H9 (cell line): ENCODE measurements around the gene ARG1. TPM values are rescaled to one million over a fixed set of nuclear protein-coding genes. Genes with fewer than 3 reads are reported as not detected.

ENCODE experiments used
- DNase-seq: peaks from one replicate; pipeline ENCODE4 v3.0.0-alpha.2; 2017
- H2AFZ ChIP-seq: one replicate; pipeline ENCODE4 v1.6.1; 2013; ENCODE audit warnings: mild to moderate bottlenecking, low read length, control low read depth, moderate library complexity
- H2AK5ac ChIP-seq: 2 replicates; pipeline ENCODE4 v1.6.1; 2013; ENCODE audit warnings: low read length, control low read depth, mixed read lengths; ENCODE audit not compliant: insufficient read length
- H2BK120ac ChIP-seq: one replicate; pipeline ENCODE4 v1.6.1; 2013; ENCODE audit warnings: low read depth, mild to moderate bottlenecking, low read length, control low read depth, inconsistent platforms; ENCODE audit not compliant: poor library complexity, severe bottlenecking
- H2BK12ac ChIP-seq: 2 replicates; pipeline ENCODE4 v1.6.1; 2013; ENCODE audit warnings: low read length, control low read depth, mixed read lengths, low read depth; ENCODE audit not compliant: insufficient read length
- H2BK15ac ChIP-seq: 2 replicates; pipeline ENCODE4 v1.6.1; 2013; ENCODE audit warnings: low read depth, low read length, control low read depth
- H2BK20ac ChIP-seq: one replicate; pipeline ENCODE4 v1.6.1; 2013; ENCODE audit warnings: low read depth, mild to moderate bottlenecking, low read length, control low read depth, inconsistent platforms; ENCODE audit not compliant: poor library complexity, severe bottlenecking
- H2BK5ac ChIP-seq: 2 replicates; pipeline ENCODE4 v1.6.1; 2013; ENCODE audit warnings: low read length, control low read depth, mixed read lengths; ENCODE audit not compliant: insufficient read length
- H3K14ac ChIP-seq: 2 replicates; pipeline ENCODE4 v1.6.1; 2013; ENCODE audit warnings: low read length, control low read depth; ENCODE audit not compliant: insufficient read depth
- H3K18ac ChIP-seq: 2 replicates; pipeline ENCODE4 v1.6.1; 2013; ENCODE audit warnings: low read depth, mild to moderate bottlenecking, mixed read lengths, low read length, control low read depth; ENCODE audit not compliant: insufficient read length
- H3K23ac ChIP-seq: 2 replicates; pipeline ENCODE4 v1.6.1; 2013; ENCODE audit warnings: low read length, control low read depth, mixed read lengths, low read depth; ENCODE audit not compliant: insufficient read length
- H3K23me2 ChIP-seq: 2 replicates; pipeline ENCODE4 v1.6.1; 2013; ENCODE audit warnings: low read depth, mild to moderate bottlenecking, mixed read lengths, low read length, control low read depth; ENCODE audit not compliant: insufficient read length, poor library complexity, severe bottlenecking
- H3K27ac ChIP-seq: 2 replicates; pipeline ENCODE4 v1.5.1; 2013; ENCODE audit warnings: low read length, control low read depth, mixed read lengths, low read depth; ENCODE audit not compliant: insufficient read length
- H3K27me3 ChIP-seq: 2 replicates; pipeline ENCODE4 v1.6.1; 2013; ENCODE audit warnings: low read length, control low read depth, inconsistent platforms; ENCODE audit not compliant: insufficient read depth
- H3K4ac ChIP-seq: 2 replicates; pipeline ENCODE4 v1.6.1; 2013; ENCODE audit warnings: low read depth, mild to moderate bottlenecking, control low read depth, inconsistent platforms, low read length, moderate library complexity
- H3K4me1 ChIP-seq: 2 replicates; pipeline ENCODE4 v1.6.1; 2013; ENCODE audit warnings: low read length, control low read depth, inconsistent platforms; ENCODE audit not compliant: insufficient read depth
- H3K4me2 ChIP-seq: 2 replicates; pipeline ENCODE4 v1.6.1; 2013; ENCODE audit warnings: low read length, control low read depth, mixed read lengths; ENCODE audit not compliant: insufficient read length, insufficient read depth
- H3K56ac ChIP-seq: 2 replicates; pipeline ENCODE4 v1.6.1; 2013; ENCODE audit warnings: low read depth, mild to moderate bottlenecking, mixed read lengths, low read length, control low read depth; ENCODE audit not compliant: insufficient read length
- H3K79me1 ChIP-seq: 2 replicates; pipeline ENCODE4 v1.6.1; 2013; ENCODE audit warnings: low read depth, mild to moderate bottlenecking, moderate library complexity, low read length, control low read depth, inconsistent platforms; ENCODE audit not compliant: insufficient read depth, poor library complexity, severe bottlenecking
- H3K79me2 ChIP-seq: 2 replicates; pipeline ENCODE4 v1.6.1; 2013; ENCODE audit warnings: low read length, control low read depth, inconsistent platforms; ENCODE audit not compliant: insufficient read depth
- H3K9ac ChIP-seq: 2 replicates; pipeline ENCODE4 v1.6.1; 2013; ENCODE audit warnings: low read length, control low read depth, mixed read lengths; ENCODE audit not compliant: insufficient read length; ENCODE audit errors: extremely low read depth
- H3K9me3 ChIP-seq: one replicate; pipeline ENCODE4 v1.6.1; 2013; ENCODE audit warnings: low read depth, low read length, inconsistent platforms; ENCODE audit not compliant: control insufficient read depth
- H3T11ph ChIP-seq: one replicate; pipeline ENCODE4 v1.6.1; 2013; ENCODE audit warnings: mild to moderate bottlenecking, low read length, control low read depth, inconsistent platforms
- H4K20me1 ChIP-seq: one replicate; pipeline ENCODE4 v1.6.1; 2013; ENCODE audit not compliant: control insufficient read depth, insufficient read length, insufficient read depth
- H4K5ac ChIP-seq: 2 replicates; pipeline ENCODE4 v1.6.1; 2013; ENCODE audit warnings: low read depth, mild to moderate bottlenecking, mixed read lengths, low read length, control low read depth; ENCODE audit not compliant: insufficient read length
- H4K8ac ChIP-seq: replicated peaks from 2 replicates; pipeline ENCODE4 v1.6.1; 2013; ENCODE audit warnings: low read length, control low read depth, mixed read lengths, low read depth; ENCODE audit not compliant: insufficient read length
- H4K91ac ChIP-seq: 2 replicates; pipeline ENCODE4 v1.6.1; 2013; ENCODE audit warnings: low read depth, mild to moderate bottlenecking, moderate library complexity, mixed read lengths, low read length, control low read depth; ENCODE audit not compliant: insufficient read length
- H3K27ac Mint-ChIP-seq, 3 experiments: 2 replicates in 2 of 3; 3 replicates in 1 of 3; pipeline ENCODE4 v1.8.0; 2020 to 2021; ENCODE audit warnings: mixed read lengths in 3 of 3, mild to moderate bottlenecking in 1 of 3, moderate library complexity in 1 of 3
- H3K27me3 Mint-ChIP-seq: 2 replicates; pipeline ENCODE4 v1.8.0; 2021; ENCODE audit warnings: low read depth, mild to moderate bottlenecking, moderate library complexity, mixed read lengths
- H3K36me3 Mint-ChIP-seq, 3 experiments: 2 replicates in 2 of 3; 3 replicates in 1 of 3; pipeline ENCODE4 v1.8.0; 2020 to 2021; ENCODE audit warnings: low read depth in 3 of 3, mixed read lengths in 3 of 3; ENCODE audit not compliant: insufficient read depth in 1 of 3
- H3K4me1 Mint-ChIP-seq, 2 experiments: 2 replicates each; pipeline ENCODE4 v1.8.0; 2020; ENCODE audit warnings: mixed read lengths in 2 of 2
- H3K4me3 Mint-ChIP-seq, 2 experiments: 2 replicates in 1 of 2; 3 replicates in 1 of 2; pipeline ENCODE4 v1.8.0; 2020 to 2021; ENCODE audit warnings: mild to moderate bottlenecking in 2 of 2, mixed read lengths in 2 of 2, moderate library complexity in 1 of 2
- H3K9me3 Mint-ChIP-seq, 2 experiments: 2 replicates in 1 of 2; 3 replicates in 1 of 2; pipeline ENCODE4 v1.8.0; 2020; ENCODE audit warnings: mild to moderate bottlenecking in 2 of 2, mixed read lengths in 2 of 2, moderate library complexity in 1 of 2
- CTCF ChIP-seq: fragments of 200-600 bp; sonication (generic); conservative IDR thresholded peaks from 3 replicates; pipeline ENCODE4 v1.8.0; 2021; ENCODE audit warnings: antibody characterized with exemption, mild to moderate bottlenecking
- WGBS: extraction: QIAGEN DNeasy Blood & Tissue Kit; methylation state at CpG from one replicate; pipeline ENCODE4 v1.1.7; 2013; ENCODE audit warnings: missing lambda C conversion rate, low lambda C conversion rate, mixed read lengths; ENCODE audit not compliant: insufficient read length; ENCODE audit errors: extremely low coverage; 5-methylcytosine and 5-hydroxymethylcytosine counted together
- total RNA-seq: library from RNA; stranded (reverse); gene quantifications from 2 replicates; pipeline ENCODE4 v1.2.1, GENCODE V29; 2021

Gene ARG1
- total RNA-seq, 1 experiment from 2014 or later, result not detected

- no peak overlapping the region for H2AFZ ChIP-seq
- no peak overlapping the region for H4K91ac ChIP-seq
- no peaks in the 10 kb centered on the region for H3K9me3 ChIP-seq
- no peaks in the 10 kb centered on the region for H3K4me1 ChIP-seq
- no peak overlapping the region for H3K4ac ChIP-seq
- no peaks in the 10 kb centered on the region for H3K27me3 ChIP-seq
- no peak overlapping the region for H4K5ac ChIP-seq
- no peak overlapping the region for H3K18ac ChIP-seq
- no peak overlapping the region for H2BK20ac ChIP-seq
- H3K79me1 ChIP-seq, result no peaks in the 10 kb centered on the region
- Mint-ChIP-seq H3K27me3 (no peaks in the 10 kb centered on the region), H3K27ac (no peak overlapping the region), H3K9me3 (no peaks in the 10 kb centered on the region; a peak in 1 of 5 replicates), H3K36me3 (no peaks in the 10 kb centered on the region), H3K4me1 (no peaks in the 10 kb centered on the region), H3K4me3 (no peak overlapping the region)
- H3K79me2 ChIP-seq, result no peaks in the 10 kb centered on the region
- no CpG with 5 or more reads among the region's 4 CpGs for WGBS
- no peak overlapping the region for H3K56ac ChIP-seq
- H2BK12ac ChIP-seq, result no peak overlapping the region
- DNase-seq, result no peak
- no peak overlapping the region for H3K9ac ChIP-seq
- no peak overlapping the region for H4K8ac ChIP-seq
- H3K27ac ChIP-seq, result no peak overlapping the region
- H3K14ac ChIP-seq, result no peak overlapping the region
- H3K4me2 ChIP-seq, result no peak overlapping the region
- H3K23ac ChIP-seq, result no peak overlapping the region
- TF ChIP-seq CTCF, result no peak
- H3T11ph ChIP-seq, result no peak overlapping the region
- no peak overlapping the region for H2BK15ac ChIP-seq
- no peak overlapping the region for H2BK5ac ChIP-seq
- no peak overlapping the region for H2BK120ac ChIP-seq
- H2AK5ac ChIP-seq, result no peak overlapping the region
- no peaks in the 10 kb centered on the region for H4K20me1 ChIP-seq
- H3K23me2 ChIP-seq, result peaks cover 2% of the 10 kb centered on the region
Measured at GRCh38 chr6:131561925-131562707, 10.9 kb upstream of the ARG1 start.
